GM21786 (cell line): ENCODE results near the gene SYTL1.

Source experiments
- ATAC-seq: cut with Tn5 transposase; IDR thresholded peaks from one replicate; pipeline ENCODE4 v1.9.1; 2021; ENCODE audit not compliant: unreplicated experiment

SYTL1 gene

GRCh38 chr1:27346991-27347624, 5.3 kb downstream of the SYTL1 start:
- ATAC-seq = no peak

- no peak for ATAC-seq
Observed at GRCh38 chr1:27348861-27349783, 7.3 kb downstream of the SYTL1 start.

DNA sequence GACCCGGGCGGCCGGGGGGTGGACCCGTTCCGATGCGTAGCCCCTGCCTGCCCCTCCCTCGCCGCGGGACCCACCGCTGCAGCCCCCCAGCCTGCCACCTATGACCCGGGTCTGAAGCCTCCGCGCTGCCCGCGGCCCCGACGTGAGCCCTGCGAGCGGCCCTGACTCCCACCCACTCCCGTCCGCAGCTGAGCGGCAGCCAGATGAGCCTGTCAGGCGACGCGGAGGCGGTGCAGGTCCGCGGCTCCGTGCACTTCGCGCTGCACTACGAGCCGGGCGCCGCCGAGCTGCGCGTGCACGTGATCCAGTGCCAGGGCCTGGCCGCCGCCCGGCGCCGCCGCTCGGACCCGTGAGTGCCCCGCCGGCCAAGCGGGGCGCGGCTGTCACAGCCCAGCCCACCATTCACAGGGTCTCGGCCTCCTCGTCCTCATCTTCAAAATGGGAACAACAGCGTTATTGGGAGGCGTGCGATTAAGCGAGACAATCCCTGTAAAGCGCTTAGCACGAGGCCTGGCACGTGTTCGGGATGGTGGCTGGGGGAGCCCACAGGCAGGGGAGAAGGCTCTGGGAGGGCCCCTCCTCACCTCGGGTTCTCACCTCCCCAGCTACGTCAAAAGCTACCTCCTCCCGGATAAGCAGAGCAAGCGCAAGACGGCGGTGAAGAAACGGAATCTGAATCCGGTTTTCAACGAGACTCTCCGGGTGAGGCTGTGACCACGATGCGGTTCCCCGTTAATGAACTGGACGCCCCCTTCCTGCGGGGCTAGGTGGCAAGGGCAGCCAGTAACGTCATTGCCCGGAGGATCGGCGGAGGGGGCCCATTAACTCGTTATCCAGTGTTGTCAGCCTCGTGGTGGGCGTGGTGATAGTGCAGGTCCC, 8.2 kb downstream of the SYTL1 start:
- no peak for ATAC-seq

DNA sequence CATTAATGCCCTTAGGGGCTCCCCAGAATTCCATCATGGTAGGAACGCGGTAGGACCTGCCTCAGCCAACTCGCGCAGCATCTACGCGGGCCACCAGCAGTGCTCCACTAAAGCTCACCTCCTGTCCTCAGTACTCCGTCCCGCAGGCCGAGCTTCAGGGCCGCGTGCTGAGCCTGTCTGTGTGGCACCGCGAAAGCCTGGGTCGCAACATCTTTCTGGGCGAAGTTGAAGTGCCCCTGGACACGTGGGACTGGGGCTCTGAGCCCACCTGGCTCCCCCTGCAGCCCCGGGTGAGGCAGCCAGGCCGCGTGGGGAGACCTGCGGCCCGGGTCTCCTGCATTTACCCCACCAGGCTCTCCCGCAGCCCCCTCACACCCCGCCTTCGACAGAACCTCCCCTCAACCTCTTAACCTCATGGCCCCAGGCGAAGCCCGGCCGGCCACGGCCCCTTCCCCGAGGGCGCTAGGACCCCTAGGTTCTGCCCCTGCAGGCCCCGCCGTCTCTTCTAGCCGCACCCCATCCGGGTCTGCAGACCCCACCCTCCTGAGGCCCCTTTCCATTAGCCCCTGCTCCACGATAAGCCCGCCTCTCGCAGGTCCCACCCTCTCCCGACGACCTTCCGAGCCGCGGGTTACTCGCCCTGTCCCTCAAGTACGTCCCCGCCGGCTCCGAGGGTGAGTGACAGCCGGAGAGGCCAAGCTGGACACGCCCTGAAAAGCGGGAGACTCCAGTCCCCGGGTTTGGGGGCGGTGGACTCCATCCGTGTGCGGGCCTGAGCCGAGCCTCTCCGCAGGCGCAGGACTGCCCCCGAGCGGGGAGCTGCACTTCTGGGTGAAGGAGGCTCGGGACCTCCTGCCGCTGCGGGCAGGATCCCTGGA, 9.1 kb downstream of the SYTL1 start:
- no peak for ATAC-seq

DNA sequence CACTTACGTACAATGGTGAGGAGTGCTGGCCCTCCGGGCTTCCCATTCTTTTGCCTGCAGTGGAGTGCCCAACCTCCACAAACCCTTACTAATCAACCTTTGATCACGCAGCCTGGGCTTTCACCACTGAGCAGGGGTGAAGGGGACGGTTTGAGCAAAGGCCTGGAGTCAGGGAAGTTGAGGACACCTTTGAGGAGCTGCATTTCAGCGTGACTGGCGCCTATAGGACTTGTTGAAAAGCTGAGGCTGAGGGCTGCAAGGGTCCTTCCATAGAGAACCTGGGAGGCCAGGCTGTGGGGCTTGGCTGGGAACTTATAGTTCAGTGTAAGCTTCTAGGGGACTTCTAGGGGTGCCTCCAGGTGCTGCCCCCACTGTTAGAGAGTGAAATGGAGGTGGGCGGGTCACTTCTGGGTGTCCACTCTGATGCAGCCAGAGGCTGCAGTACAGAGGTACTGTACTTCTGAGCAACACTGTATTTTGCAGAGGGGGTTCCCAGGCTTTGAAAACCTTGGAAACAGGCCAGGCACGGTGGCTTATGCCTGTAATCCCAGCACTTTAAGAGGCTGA, 9.8 kb downstream of the SYTL1 start:
- ATAC-seq = no peak

- ATAC-seq = no peak
Observed at GRCh38 chr1:27353166-27353565, 11.3 kb downstream of the SYTL1 start.

DNA sequence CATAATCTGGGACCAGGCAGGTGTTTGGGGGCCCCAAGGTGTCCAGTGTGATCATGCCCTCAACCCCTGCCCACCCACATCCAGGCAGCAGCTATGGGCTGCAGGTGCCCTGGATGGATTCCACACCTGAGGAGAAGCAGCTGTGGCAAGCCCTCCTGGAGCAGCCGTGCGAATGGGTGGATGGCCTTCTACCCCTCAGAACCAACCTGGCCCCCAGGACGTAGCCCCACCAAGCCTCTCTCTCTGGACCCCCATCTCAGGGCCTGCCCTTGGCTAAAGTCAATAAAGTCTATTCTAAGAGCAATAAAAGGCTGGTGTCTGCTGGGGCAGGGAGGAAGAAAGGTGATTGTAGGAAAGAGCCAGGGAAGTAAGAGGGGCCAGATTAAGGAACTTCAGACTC, 11.8 kb downstream of the SYTL1 start:
- no peak for ATAC-seq

DNA sequence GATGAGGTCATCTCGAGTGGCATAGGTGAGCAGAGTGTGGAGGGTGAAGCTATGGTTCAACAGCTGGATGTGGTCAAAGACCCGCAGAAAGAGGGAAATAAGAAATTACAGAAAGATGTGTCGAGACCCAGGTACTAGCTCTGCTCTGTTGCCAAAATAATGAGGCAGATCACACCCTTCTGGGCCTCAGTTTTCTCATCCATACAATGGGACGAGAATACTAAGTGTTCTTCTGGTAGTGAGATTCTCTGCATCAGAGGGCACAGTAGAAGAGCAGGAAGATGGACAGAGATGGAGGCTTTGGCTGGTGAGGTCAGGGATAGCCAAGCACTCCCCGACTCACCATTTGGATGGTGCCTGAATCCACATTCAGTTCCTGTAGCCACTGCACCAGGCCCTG, 13.9 kb downstream of the SYTL1 start:
- ATAC-seq = no peak

GRCh38 chr1:27356277-27356618, 14.4 kb downstream of the SYTL1 start:
- no peak for ATAC-seq

DNA sequence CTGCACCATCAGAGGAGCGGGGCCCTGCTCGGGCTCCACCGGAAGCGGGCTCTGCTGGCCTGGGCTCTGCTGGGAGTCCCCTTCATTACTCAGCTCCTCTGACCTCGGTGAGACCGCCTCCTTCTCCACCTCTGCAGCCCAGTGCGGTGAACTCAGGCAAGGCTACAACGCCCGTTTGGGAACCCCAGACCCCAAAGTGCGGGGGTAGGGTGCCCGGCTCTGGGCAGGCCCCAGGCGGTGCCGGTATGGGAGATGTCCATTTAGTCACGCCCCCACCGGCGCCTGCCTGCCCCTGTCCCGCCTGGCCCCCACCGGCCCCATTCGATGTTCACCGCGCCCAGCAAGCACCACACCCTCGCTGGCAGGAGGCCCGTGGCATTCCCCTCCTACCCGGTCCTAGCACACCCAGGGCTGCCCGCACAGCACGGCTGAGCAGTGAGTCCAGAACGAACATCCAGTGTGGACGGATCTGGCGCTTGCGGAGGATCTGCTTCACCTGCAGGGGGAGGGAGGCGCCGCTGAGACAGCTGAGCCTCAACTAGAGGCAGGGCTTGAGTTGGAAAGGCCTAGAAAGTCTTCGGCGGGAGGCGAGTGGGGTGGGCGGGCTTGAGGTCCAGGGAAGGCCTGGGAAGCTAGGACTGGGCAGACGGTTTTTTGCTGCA, 14.9 kb downstream of the SYTL1 start:
- no peak for ATAC-seq

- no peak for ATAC-seq
Observed at GRCh38 chr1:27357281-27358037, 15.6 kb downstream of the SYTL1 start.

- ATAC-seq = no peak
Observed at GRCh38 chr1:27358038-27358927, 16.5 kb downstream of the SYTL1 start.

GRCh38 chr1:27358928-27359313, 17.1 kb downstream of the SYTL1 start:
- no peak for ATAC-seq

GRCh38 chr1:27359822-27360158, 18.0 kb downstream of the SYTL1 start:
- no peak for ATAC-seq

GRCh38 chr1:27360159-27361043, 18.6 kb downstream of the SYTL1 start:
- no peak for ATAC-seq

GRCh38 chr1:27361044-27361402, 19.2 kb downstream of the SYTL1 start:
- ATAC-seq = no peak

GRCh38 chr1:27361553-27361952, 19.7 kb downstream of the SYTL1 start:
- ATAC-seq = no peak
